Osteocyte (in vitro differentiated cells): ENCODE results near the gene RBM28. TPM values are rescaled to one million over a fixed set of nuclear protein-coding genes. Genes with fewer than 3 reads are reported as not detected.

ENCODE experiments used
- DNase-seq: peaks from one replicate; pipeline ENCODE4 v3.0.0; 2021; ENCODE audit warnings: mixed read lengths; ENCODE audit not compliant: unreplicated experiment; ENCODE audit errors: extremely low spot score
- H3K27ac Mint-ChIP-seq: one replicate; pipeline ENCODE4 v1.8.0; 2021; ENCODE audit warnings: mild to moderate bottlenecking, mixed read lengths; ENCODE audit not compliant: unreplicated experiment
- H3K27me3 Mint-ChIP-seq: one replicate; pipeline ENCODE4 v1.8.0; 2021; ENCODE audit warnings: mixed read lengths; ENCODE audit not compliant: unreplicated experiment
- H3K36me3 Mint-ChIP-seq: one replicate; pipeline ENCODE4 v1.8.0; 2021; ENCODE audit warnings: mixed read lengths; ENCODE audit not compliant: unreplicated experiment
- H3K4me1 Mint-ChIP-seq: one replicate; pipeline ENCODE4 v1.8.0; 2021; ENCODE audit warnings: mixed read lengths; ENCODE audit not compliant: unreplicated experiment
- H3K4me3 Mint-ChIP-seq: one replicate; pipeline ENCODE4 v1.8.0; 2021; ENCODE audit warnings: mild to moderate bottlenecking, moderate library complexity, mixed read lengths; ENCODE audit not compliant: unreplicated experiment
- H3K9me3 Mint-ChIP-seq: one replicate; pipeline ENCODE4 v1.8.0; 2021; ENCODE audit warnings: mixed read lengths; ENCODE audit not compliant: unreplicated experiment
- long read RNA-seq: library from polyadenylated mRNA; unstranded; transcript quantifications from one replicate; pipeline ENCODE4 v2.0.0, GENCODE V29; 2021
- total RNA-seq: library from RNA; stranded (reverse); gene quantifications from 2 replicates; pipeline ENCODE4 v1.2.1, GENCODE V29; 2021
- TF ChIP-seq, protein P1 (sequence below): fragments of 200-600 bp; sonication (generic); IDR thresholded peaks from 2 replicates; pipeline ENCODE4 v1.5.0; 2021; ENCODE audit warnings: antibody characterized with exemption, mild to moderate bottlenecking, moderate library complexity

The RBM28 gene, protein sequence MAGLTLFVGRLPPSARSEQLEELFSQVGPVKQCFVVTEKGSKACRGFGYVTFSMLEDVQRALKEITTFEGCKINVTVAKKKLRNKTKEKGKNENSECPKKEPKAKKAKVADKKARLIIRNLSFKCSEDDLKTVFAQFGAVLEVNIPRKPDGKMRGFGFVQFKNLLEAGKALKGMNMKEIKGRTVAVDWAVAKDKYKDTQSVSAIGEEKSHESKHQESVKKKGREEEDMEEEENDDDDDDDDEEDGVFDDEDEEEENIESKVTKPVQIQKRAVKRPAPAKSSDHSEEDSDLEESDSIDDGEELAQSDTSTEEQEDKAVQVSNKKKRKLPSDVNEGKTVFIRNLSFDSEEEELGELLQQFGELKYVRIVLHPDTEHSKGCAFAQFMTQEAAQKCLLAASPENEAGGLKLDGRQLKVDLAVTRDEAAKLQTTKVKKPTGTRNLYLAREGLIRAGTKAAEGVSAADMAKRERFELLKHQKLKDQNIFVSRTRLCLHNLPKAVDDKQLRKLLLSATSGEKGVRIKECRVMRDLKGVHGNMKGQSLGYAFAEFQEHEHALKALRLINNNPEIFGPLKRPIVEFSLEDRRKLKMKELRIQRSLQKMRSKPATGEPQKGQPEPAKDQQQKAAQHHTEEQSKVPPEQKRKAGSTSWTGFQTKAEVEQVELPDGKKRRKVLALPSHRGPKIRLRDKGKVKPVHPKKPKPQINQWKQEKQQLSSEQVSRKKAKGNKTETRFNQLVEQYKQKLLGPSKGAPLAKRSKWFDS
- total RNA-seq = 45.6 and 46.1 TPM in 2 replicates
- long read RNA-seq, full-length matches to known transcripts = 38 of 82 reads
- long read RNA-seq, partial matches to known transcripts = 21 of 82 reads
- long read RNA-seq, other reads (novel, unspliced or antisense) = 23 of 82 reads

DNA sequence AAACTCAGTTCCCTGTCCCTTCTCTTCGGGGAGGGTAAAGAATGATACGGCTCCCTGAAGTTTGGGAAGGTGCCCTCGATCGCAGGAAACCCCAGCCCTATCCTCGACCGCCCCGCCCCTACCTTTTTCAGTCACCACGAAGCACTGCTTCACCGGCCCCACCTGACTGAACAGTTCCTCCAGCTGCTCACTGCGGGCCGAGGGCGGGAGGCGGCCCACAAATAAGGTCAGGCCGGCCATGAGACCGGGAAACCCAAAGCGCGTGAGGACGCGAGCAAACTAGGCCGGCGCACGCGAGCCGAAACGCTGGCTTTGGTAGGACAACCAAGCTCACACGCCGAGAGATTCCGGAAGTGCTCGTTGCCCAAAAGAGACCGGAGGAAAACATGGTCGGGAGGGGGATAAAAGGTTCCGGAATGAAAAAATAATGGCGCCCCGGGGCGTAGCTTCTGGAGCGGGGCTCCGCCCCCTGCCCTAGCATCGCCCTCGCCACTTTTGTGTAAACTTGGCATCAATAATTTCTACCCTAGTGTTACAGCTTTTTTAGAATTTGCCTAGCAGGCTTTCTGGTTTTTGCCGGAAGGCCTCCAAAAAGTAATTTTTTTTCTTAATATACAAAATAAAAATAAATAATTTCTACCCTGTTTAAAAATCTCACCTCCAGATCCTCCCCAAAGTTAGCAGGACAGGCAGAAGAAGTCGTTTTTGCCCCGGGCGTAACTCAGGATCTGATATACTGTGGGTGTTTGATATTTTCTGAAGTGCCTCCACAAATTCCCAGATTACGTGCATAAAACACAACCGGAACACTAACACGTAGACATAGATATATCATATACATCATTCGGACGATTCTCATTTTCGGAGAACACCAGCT, at the start of gene RBM28:
RBM28 (minus strand) TSS at position 355 of the 877 bp plus-strand sequence; CDS start at position 240, 115 bp downstream.
- Mint-ChIP-seq H3K4me1 (peaks cover 24% of the 10 kb centered on the region), H3K4me3 (peak within 1 kb of the TSS; percentile 95), H3K27ac (peak within 1 kb of the TSS; percentile 96), H3K27me3 (peaks cover 8% of the 10 kb centered on the region), H3K36me3 (no peaks in the 10 kb centered on the region), H3K9me3 (no peaks in the 10 kb centered on the region)
- TF ChIP-seq, protein P1, sequence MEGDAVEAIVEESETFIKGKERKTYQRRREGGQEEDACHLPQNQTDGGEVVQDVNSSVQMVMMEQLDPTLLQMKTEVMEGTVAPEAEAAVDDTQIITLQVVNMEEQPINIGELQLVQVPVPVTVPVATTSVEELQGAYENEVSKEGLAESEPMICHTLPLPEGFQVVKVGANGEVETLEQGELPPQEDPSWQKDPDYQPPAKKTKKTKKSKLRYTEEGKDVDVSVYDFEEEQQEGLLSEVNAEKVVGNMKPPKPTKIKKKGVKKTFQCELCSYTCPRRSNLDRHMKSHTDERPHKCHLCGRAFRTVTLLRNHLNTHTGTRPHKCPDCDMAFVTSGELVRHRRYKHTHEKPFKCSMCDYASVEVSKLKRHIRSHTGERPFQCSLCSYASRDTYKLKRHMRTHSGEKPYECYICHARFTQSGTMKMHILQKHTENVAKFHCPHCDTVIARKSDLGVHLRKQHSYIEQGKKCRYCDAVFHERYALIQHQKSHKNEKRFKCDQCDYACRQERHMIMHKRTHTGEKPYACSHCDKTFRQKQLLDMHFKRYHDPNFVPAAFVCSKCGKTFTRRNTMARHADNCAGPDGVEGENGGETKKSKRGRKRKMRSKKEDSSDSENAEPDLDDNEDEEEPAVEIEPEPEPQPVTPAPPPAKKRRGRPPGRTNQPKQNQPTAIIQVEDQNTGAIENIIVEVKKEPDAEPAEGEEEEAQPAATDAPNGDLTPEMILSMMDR = no peak
- DNase-seq = peak; percentile 96

DNA sequence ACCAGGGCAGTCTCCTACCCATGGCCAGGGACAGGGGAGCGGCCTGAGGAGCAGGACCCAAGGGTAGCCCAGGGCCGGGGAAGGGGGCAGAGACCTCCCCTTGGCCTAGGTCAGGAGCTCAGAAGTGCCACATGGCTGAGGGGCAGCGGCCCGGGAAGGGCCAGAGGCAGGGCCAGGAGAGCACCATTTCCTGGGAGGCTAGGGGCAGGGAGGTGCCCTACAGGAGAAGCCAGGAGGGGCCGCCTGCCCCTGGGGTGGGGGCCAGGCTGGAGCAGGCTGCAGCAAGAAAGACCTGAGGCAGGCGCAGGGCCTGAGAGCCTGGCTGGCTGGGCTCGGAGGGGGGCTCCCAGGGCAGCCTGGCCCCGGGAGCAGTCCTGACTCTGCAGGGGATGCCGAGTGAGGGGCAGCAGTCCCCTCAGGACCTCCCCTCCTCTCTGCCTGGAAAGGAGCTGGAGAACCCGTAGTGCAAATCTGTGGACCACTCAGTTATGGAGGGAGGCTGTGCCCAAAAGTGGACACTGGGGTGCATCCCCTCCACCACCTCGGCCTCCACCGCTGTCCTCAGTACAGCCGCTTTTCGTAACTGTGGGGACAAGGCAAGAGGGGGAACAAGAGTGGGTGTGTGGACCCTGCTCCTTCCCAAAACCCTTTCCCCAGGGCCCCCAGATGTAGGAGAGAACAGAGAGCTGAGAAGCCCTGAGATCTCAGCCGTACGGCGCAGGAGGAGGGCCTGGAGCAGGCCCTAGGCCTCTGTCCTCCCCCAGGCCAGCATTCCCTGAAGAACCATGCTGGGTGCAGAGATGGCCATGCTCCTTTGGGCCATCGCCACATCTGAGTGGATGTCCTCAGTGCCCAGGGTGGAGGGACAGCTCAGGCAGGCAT, 49.0 kb upstream of the RBM28 start:
- DNase-seq = no peak
- no peaks in the 10 kb centered on the region for H3K9me3 Mint-ChIP-seq
- peaks cover 13% of the 10 kb centered on the region for H3K36me3 Mint-ChIP-seq
- no peak overlapping the region for H3K27ac Mint-ChIP-seq
- H3K4me1 Mint-ChIP-seq = no peaks in the 10 kb centered on the region
- TF ChIP-seq, protein P1 = no peak
- H3K27me3 Mint-ChIP-seq = peaks cover 7% of the 10 kb centered on the region
- H3K4me3 Mint-ChIP-seq = no peak overlapping the region

DNA sequence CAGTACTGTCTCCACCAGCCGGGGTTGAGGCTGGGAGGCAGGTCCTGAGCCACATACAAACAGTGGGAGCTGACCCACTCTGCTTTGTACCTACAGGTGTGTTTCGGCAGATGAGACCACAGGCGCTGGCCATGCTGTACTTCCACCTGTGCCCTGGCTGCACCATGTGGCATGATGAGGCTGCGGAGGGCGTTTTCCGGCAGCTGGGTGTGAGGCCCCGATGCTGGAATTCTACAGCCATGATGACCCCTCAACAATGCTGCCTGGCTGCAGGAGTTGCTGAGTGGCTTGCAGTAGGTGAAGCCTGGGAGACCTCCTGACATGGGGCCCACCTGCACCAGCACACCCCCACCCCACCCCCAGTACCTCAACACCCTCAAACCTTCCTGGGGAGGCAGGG, 48.1 kb upstream of the RBM28 start:
- Mint-ChIP-seq H3K36me3 (peaks cover 5% of the 10 kb centered on the region), H3K4me1 (peaks cover 2% of the 10 kb centered on the region), H3K4me3 (no peak overlapping the region), H3K9me3 (no peaks in the 10 kb centered on the region), H3K27ac (no peak overlapping the region), H3K27me3 (peaks cover 7% of the 10 kb centered on the region)
- TF ChIP-seq, protein P1 = no peak
- no peak for DNase-seq

DNA sequence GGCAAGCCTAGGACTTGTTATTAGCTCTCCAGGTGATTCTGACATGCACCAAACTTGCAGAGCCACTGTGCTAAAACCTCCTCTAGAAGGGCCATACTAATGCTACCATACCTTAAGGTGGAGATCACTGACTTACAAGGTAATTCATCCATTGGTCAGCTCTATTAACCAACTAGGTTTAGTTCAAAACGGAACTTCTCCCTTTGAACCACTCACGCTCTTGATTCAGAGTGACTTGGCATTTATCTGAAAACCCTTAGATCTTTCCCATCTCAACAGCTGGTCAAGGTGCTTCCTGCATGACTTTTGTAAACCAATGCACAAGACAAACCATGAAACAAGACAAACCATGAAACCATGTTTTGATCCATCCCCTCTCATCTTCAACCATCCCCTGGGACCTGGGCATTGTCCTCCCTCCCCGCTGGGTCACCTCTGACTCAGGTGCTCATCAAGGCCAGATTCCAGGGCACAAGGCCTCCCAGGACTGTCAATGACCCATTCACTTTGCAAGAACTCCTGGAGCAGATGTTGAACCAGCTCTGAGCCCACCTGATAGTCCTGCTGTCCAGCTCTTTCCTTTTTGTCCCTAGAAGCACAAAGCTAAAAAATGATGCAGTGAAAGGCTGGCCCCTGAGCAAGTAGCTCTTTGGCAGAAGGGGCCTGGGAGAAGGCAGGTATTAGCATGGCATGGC, 47.3 kb upstream of the RBM28 start:
- Mint-ChIP-seq H3K4me3 (no peak overlapping the region), H3K9me3 (no peaks in the 10 kb centered on the region), H3K36me3 (no peaks in the 10 kb centered on the region), H3K27ac (no peak overlapping the region), H3K27me3 (peaks cover 7% of the 10 kb centered on the region), H3K4me1 (peaks cover 2% of the 10 kb centered on the region)
- DNase-seq = no peak
- TF ChIP-seq, protein P1 = no peak
